GM12801 (cell line): Measurements from ENCODE around the gene FRMD4A.

Experiments used
- CTCF ChIP-seq: IDR thresholded peaks from one replicate; pipeline ENCODE4 v1.5.1; 2011; ENCODE audit warnings: control low read depth; ENCODE audit not compliant: insufficient read length; ENCODE audit errors: extremely low read depth

Gene FRMD4A

DNA sequence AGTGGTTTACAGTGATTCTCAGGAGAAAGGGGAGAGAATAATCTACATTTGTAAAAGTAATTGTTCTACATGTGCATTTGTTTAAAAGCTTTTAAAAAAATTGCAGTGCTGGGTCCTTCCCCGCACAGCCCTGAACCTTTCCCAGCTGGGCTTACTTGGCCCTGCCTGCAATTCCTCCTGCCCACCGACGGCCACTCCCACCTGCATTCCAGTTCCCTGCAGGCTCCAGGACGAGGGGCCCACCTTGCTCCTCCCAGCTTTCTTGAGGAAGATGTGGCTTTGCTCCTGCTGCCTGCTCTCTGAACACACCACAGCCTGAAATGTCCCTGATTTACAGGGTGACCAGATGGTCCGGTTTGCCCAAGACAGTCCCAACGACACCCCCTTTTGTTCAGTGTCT is 521.3 kb downstream of the FRMD4A start:
- TF ChIP-seq CTCF: no peak

DNA sequence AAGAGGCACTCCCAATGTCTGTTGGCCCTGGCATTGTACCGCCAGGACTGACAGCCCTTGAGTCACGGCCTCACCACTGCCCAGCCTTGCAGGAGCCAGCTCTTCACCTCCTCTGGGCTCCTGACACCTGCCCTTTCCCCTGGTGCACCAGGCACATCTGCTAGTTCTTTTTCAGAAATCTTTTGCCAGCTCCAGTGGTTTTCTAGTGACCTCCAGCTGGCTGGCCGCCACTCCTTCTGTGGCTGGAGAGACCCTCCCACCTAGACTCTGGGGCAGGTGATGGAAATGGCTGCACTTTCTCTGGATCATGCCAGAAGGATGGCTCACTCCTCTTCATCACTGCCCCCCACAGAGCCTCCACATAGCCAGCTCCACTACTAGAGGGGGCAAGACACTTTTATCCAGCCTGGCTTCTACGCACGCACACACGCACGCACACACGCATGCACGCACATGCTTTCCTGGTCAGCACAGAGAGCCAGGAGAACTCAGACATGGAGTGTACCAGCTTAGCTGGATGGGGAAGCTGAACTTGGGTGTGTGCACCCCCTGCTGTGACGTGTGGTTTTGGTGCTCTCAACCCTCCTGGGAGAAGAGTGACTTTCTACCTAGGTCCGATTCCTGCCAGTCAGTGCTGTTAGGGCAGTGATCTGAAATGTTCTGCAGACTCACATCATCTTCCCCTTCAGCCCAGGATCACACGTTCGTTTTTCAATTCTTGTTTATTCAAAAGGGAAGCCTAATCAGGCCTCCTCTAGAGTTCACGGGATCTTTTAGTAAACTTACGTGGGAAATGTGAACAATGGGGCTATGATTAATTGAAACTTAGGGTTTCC is 522.0 kb downstream of the FRMD4A start:
- TF ChIP-seq CTCF: no peak

GRCh38 chr10:13806419-13806818 is 524.3 kb downstream of the FRMD4A start:
- no peak for TF ChIP-seq CTCF

- TF ChIP-seq CTCF: no peak
These were observed 526.9 kb downstream of the FRMD4A start for GRCh38 chr10:13803566-13804554.

GRCh38 chr10:13801907-13802288 is 528.8 kb downstream of the FRMD4A start:
- TF ChIP-seq CTCF: no peak

DNA sequence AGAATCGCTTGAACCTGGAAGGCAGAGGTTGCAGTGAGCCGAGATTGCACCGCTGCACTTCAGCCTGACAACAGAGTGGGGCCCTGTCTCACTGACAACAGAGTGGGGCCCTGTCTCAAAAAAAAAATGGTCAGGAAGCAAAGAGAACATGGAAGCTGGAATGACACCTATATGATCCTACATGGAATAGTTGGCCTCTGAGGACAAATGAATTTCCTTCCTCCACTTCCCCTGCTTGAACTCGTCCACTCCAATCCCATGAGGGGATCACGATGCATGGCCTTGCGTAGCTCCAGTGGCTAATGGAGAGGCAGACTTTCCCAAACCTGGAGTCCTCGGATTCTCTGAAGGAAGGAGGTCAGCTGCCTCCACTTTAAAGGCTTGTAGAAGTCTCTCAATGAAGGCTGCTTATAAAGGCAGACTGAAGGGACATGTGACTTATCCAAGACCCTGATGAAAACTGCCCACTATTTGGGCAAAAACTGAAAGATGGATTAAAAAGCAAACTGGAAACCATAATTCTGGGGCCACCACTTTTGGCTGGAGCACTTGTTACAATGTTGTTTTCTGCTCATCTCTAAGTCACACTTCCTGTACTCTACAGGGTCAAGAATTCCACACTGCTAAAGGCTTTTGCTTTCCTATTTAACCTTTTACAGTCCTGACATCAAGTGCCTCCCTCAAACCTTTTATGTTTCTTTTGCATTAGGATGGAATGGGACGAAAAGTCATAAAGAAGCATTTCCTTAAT is 529.4 kb downstream of the FRMD4A start:
- TF ChIP-seq CTCF: no peak

DNA sequence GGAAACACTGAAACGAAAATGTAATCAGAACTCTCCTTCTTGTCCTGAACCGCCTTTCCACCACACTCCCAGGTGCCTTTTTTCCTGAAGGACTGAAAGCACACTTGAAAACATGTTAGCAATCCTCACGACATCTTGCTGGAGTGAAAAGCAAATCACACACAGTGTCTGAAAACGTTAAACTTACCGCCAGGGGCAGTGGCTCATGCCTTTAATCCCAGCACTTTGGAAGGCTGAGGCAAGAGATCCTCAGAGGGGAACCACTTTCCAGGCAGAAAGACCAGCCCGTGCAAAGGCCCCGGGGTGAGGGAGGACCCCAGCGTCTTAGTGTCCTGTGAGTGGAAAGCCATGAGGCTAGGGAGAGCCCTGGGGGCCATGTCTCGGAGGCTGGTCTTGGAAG is 533.6 kb downstream of the FRMD4A start:
- no peak for TF ChIP-seq CTCF
